HS-27A (cell line): ENCODE measurements around the gene ARMC7.
"Not testable (repeated sequence)": the region's sequence is repeated elsewhere in the genome, so short reads cannot be mapped to it uniquely, and the experiment has no call there.

Experiments used
- DNase-seq: peaks from one replicate; pipeline ENCODE4 v3.0.0-alpha.2; 2012; ENCODE audit warnings: low read depth, missing footprints

ARMC7 gene

GRCh38 chr17:75109407-75110233 is at the start of gene ARMC7:
Gene ARMC7, plus strand, starts transcription at chr17:75109969. Its CDS starts 320 bp downstream, at chr17:75110289.
- DNase-seq = peak; percentile 53

DNA sequence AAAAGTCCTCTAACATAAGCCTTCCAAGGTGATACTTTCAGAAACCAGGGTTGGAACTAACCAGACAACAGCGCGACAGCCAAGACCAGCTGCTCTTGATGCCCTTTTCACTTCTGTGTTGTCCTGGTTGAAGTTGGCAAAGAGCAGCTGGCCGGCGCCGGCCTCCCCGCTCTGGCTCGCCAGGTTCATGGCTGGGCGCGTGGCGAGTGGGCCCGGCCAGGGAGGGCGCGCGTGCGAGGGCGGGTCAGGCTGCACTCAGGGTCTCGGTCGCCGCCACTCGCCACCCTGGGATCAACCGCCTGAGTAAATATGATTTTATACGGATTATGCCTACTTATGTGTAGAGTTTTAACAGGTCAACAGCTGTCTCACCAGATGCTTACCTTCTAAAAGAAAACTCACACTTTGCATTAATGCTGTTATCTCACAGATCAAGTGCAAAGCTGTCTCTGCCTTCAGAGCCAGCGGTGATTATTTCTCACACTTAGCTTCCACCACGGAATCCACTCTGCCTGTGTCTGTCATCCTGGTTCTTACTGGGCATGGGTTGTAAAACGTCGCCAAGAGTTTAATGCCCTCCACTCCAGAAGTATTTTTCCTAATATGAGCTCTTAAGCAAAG is 49.2 kb upstream of the ARMC7 start:
- DNase-seq = no peak

DNA sequence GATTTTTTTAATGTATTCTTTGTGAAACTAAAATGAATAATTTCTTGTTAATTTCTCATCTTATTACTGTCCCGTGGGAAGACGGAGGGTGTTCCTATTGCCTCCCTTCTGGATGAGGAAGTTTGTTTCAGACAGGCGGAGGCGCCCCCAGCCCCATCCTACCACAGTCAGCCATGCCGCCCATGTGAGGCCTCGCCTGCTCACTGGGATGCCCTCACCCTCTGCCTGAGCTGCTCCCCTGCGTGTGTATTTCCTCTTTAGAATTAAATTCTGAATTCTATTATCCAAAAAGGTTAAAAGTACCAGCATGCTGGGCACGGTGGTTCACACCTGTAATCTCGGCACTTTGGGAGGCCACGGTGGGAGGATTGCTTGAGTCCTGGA is 48.7 kb upstream of the ARMC7 start:
- no peak for DNase-seq

GRCh38 chr17:75061618-75062017 is 48.2 kb upstream of the ARMC7 start:
- DNase-seq = no peak

DNA sequence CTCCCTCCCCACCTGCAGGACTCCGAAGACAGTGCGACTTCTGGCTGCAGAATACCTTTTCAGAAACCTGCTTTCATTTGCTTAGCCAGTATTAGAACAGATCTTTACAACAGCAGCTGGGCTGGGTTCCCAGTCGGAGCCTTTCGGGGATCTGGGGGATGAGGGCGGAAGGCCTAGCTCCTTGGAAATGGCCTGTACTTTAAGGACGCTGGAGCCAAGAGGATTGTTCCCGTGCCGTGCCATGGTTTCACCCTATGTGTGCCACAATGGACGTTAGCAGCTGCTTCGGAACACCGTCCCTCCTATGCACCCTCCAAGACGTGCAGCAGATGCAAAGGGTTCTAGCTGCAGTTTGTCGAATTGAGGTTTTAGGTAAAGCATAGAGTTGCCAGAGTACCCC is 46.6 kb upstream of the ARMC7 start:
- DNase-seq = no peak

- no peak for DNase-seq
Measured at GRCh38 chr17:75063626-75064025, 46.1 kb upstream of the ARMC7 start.

DNA sequence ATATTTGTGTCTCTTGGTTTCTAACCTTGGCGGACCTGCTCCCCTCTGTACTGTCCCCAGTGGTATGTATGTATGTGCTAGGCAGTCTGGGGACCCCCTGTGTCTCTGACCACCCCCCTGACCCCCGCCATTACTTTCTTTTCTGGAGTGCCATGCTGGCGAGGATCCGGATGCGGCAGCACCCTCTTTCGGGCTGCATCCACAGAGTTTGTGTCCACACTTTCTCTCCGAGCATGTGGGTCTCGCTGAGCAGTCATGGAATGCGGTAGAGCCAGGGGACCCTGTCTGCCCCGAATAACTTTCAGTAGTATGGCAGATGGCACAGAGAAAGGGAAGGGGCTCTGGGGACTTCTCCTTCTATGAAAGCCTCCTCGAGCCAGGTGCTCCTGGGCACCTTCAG is 45.7 kb upstream of the ARMC7 start:
- no peak for DNase-seq

DNA sequence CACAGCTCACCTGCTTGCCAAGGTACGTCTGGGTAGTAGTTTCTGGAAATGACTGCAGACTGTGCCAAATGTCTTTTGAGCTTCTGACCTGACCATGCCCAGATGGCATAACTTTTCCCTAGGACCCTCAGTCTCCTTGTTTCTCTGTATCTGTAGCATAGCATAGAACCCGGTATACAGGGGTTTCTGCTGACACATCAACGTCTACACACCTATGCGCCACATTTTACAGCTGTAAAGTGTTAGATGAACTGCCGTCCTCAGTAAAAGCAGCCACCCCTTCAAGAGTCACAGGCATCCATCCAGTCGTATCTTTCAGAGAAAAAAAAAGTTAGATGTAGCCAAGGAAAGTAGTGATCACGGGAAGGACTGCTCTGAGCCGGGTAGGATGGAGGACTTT is 45.3 kb upstream of the ARMC7 start:
- no peak for DNase-seq

- no peak for DNase-seq
Measured at GRCh38 chr17:75064867-75065561, 44.8 kb upstream of the ARMC7 start.

- no peak for DNase-seq
Measured at GRCh38 chr17:75065562-75066151, 44.1 kb upstream of the ARMC7 start.

DNA sequence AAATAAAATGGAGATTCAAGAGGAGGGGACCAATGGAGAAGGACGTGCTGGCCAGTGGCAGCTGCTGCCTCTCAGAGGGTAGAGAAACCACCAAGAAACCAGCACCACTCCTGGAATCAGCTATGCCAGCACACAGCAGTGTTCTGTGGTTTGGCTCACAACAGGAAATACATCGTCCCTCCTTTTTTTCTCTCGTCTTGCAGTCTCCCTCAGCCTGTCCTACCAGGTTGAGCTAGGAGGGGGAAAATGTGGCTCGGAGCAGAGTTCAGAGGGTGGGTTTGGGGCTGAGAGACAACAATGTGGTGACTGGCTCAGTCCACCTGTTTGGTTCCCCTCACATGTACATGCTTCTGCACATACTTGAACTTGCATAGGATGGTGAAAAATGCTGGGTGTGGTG is 41.9 kb upstream of the ARMC7 start:
- DNase-seq = no peak

- no peak for DNase-seq
Measured at GRCh38 chr17:75068750-75069149, 41.0 kb upstream of the ARMC7 start.

GRCh38 chr17:75069783-75070182 is 40.0 kb upstream of the ARMC7 start:
- DNase-seq = no peak

DNA sequence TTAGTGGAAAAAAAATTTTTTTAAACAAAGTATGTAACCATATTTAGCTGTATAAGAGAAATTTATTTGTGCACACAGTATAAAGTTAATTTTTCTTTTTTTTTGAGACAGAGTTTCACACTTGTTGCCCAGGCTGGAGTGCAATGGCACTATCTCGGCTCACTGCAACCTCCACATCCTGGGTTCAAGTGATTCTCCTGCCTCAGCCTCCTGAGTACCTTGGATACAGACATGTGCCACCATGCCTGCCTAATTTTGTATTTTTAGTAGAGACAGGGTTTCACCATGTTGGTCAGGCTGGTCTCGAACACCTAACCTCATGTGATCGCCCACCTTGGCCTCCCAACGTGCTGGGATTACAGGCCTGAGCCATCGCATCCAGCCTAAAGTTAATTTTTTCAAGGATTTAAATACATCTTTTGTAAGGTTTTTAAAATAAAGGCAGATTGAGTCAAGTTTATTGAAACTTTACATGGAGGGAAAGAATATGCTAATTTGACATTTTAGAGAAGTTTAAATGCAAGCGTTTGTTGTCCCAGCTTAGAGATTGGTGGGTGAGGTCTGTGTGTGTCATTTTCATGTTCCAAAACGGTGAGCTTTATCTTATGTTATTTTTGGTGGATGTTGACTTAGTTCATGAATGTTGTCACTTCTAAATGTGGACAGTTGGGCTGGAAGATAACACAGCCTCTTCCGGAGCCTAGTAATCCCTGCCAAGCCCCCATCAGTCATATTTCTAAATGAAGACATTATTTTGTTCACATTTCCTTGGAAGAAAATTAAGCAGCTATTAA is 38.1 kb upstream of the ARMC7 start:
- not testable (repeated sequence) for DNase-seq

DNA sequence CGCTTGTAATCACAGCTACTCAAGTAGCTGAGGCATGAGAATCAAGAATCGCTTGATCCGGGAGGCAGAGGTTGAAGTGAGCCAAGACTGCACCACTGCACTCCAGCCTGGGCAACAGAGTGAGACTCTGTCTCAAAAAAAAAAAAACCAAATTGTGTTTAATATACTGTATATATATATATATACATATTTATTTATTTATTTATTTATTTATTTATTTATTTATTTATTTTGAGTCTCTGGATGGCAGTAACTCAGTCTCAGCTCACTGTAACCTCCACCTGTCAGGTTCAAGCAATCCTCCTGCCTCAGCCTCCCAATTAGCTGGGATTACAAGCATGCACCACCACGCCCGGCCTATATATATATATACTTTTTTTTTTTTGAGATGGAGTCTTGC is 36.9 kb upstream of the ARMC7 start:
- not testable (repeated sequence) for DNase-seq

- no peak for DNase-seq
Measured at GRCh38 chr17:75073618-75074047, 36.1 kb upstream of the ARMC7 start.

GRCh38 chr17:75074532-75074931 is 35.2 kb upstream of the ARMC7 start:
- DNase-seq = no peak

DNA sequence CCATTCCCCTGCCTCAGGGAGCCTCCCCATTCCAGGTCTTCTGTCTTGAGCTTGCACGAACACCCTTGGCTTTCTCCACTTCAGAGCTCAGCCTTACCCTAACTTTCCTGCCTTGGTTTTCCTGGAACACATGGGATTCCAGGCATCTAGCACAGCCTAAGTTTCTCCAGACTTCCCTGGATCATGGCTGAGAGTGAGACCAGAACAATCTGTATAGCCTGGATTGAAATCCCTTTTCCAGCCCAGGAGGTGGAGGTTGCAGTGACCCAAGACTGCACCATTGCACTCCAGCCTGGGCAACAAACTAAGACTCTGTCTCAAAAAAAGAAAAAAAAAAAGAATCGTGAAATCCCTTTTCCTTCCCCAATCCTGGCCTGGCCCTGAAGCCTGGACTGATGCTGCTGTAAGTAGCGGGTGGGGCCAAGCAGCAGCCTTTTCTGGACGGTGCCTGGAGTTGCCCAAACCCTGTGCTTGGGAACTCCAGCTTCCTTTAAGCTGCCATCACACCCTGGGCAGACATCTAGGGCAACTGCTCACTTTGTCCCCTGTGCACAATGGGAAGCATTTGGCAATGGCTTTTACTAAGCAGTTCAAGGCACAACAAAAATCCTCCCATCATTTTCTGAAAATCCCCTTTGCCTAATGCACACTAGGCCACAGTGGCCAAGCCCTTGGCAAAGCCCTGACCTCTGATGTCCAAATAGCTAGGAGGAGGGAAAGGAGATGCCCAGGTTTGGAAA is 34.0 kb upstream of the ARMC7 start:
- DNase-seq = no peak

- no peak for DNase-seq
Measured at GRCh38 chr17:75077072-75077495, 32.7 kb upstream of the ARMC7 start.

DNA sequence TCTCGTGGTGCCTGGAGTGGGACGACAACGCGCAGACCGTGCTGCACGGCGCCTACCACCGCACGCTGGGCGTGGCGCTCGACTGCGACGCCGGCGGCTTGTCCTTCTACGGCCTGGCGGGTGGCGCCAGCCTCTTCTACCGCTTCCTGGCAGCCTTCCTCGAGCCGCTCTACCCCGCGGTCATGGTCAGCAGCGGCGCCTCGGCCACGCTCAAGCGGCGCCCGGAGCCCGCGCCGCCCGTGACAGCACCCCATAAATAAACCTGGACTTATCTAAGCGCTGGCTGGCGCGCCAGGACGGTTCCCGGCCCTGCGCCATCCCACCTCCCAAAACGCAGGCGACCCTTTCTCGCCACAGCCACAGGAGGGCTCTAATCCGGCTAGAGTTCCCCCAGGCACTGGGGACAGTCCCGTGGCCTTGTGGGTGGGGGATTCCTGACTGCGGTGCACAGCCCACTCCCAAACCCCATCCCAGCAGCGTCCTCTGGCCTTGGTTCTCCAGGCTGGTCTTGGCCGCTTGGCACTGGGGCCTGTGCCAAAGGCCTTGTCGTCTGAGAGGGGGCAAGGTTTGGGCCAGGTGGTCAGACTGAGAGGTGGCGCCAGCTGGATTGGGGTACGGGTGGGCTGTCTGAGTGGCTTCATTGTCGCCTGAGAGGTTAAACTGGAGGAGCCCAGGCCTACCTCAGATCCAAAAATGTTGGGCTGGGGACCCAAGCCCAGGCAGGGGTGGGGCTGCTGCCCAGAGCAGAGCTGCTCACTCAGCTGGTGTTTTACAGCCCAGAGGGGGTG is 32.1 kb upstream of the ARMC7 start:
- DNase-seq = no peak
